KBM-7 (cell line): ENCODE results near the gene ARF4.
A peak's percentile ranks its signal among the peaks of the same experiment; 100 is the strongest.
"Not testable (repeated sequence)": the region's sequence is repeated elsewhere in the genome, so short reads cannot be mapped to it uniquely, and the experiment has no call there.

Experiments
- DNase-seq: peaks from one replicate; pipeline ENCODE4 v3.0.0-alpha.2; 2015
- in situ Hi-C: fragments of 300-500 bp; cut with MboI; formaldehyde crosslinking; loops from 2 replicates; pipeline ENCODE4 v1.14.3; 2020; ENCODE audit warnings: low sequenced_read_pairs, low pct_unique_long_range_greater_than_20kb, mixed read lengths

ARF4 gene

DNA sequence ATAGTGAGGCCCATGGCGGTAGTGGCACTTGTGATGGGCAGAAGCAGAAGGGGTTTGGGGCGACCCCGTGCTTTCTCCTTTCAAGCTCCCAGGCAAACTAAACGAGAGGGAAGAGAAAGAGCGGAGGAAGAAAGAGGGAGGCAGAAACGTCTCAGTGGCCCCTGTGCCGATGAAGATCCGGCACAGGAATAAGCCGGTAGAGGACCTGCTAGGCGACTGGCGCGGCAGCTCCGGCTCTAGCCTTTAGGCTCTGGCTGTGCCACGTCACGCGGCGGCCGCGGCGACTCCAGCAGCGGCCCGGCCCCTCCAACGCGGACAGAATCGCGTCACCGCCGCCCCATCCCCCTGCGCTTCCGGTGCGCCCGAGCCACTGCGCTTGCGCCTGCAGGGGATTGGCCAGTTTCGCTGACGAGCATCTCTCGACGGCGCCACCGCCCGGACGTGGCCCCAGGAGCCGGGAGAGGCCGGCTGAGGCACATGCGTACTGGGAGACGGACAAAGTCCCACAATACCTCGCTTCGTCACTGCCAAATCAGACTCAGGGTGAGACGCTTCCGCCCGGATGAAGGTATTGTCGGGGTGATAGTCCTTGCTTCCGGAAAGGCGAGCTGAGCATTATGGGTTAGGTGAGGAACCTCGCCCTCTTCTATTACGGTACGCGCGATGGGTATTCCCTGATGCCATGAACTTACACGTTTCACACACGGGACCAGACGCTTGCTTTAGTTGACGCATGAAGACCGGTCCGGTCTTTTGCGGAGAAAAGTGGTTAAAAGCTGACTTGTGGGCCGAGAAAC is at the start of gene ARF4:
Gene ARF4, minus strand, starts transcription at position 218 of the 797 bp plus-strand sequence. Its CDS starts 204 bp downstream, at position 14.
- in situ Hi-C loops = no loop called here
- peak; percentile 100 for DNase-seq

DNA sequence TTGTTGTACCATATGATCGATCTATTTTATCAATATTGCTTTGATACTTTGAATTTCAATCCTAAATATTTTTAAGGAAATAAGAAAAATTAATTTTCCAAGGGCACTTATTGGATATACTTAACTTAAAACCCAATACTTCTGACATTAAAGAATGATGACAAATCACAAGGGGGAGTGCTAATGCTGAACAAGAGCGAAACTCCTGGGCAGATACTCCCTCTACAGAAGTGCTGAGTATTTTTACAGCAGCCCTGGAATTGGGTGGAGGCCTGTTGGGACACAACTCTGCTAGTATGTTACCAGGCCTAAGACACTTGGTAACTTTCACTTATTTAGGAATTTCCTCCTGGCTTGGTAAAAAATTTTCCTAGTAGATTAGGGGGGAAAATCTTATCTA is 49.6 kb upstream of the ARF4 start:
- no peak for DNase-seq
- in situ Hi-C loops = no loop called here

- in situ Hi-C loops = no loop called here
- no peak for DNase-seq
These were observed 47.6 kb upstream of the ARF4 start for GRCh38 chr3:57644740-57645139.

- DNase-seq = no peak
- in situ Hi-C loops = no loop called here
These were observed 40.2 kb upstream of the ARF4 start for GRCh38 chr3:57637391-57637790.

DNA sequence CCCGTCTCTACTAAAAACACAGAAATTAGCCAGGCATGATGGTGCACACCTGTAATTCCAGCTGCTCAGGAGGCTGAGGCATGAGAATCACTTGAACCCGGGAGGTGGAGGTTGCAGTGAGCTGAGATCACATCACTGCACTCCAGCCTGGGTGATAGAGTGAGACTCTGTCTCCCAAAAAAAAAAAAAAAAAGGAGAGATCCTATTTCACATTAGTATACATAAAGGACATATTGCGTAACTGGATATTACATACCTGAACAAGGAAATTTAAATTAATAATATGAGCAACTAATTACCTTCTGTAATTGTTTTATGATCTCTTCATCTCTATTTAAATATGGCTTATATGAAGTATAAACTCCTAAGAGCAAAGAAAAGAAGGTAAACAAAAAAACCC is 37.1 kb upstream of the ARF4 start:
- DNase-seq, in situ Hi-C loops: not testable (repeated sequence)

DNA sequence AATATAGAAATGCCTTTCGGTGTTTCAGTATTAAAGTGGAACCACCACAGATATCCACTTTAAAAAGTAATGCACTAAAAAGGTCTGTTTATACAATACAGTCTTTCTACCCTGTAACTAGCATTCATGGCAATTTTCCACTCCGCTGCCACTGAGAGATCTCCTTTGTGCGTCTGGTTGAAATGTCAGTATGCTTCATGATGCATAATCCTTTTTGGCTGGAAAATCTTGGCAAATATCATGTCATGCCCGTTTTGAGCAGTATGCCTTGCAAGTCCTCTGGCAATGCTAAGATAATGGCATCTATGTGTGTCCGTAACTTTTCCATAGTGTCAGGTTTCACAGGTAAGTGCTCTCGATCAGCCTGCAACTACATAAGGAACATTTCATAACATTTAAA is 30.8 kb upstream of the ARF4 start:
- no peak for DNase-seq
- in situ Hi-C loops = no loop called here

GRCh38 chr3:57624801-57625200 is 27.7 kb upstream of the ARF4 start:
- in situ Hi-C loops = no loop called here
- DNase-seq = no peak

- in situ Hi-C loops = no loop called here
- no peak for DNase-seq
These were observed 25.2 kb upstream of the ARF4 start for GRCh38 chr3:57622362-57622761.

DNA sequence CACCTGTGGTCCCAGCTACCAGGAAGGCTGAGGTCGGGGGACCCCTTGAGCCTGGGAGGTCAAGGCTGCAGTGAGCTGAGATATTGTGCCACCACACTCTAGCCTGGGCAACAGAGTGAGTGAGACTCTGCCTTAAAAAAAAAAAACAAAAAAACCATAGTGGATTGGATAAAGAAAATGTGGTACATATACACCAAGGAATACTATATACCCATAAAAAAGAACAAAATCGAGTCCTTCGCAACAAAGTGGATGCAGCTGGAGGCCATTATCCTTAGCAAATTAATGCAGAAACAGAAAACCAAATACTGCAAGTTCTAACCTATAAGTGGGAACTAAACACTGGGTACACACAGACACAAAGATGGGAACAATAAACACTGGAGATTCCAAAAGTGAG is 20.6 kb upstream of the ARF4 start:
- in situ Hi-C loops = no loop called here
- no peak for DNase-seq

GRCh38 chr3:57616233-57616632 is 19.1 kb upstream of the ARF4 start:
- DNase-seq = no peak
- in situ Hi-C loops = no loop called here

- DNase-seq, in situ Hi-C loops: not testable (repeated sequence)
These were observed 14.7 kb upstream of the ARF4 start for GRCh38 chr3:57611870-57612269.

DNA sequence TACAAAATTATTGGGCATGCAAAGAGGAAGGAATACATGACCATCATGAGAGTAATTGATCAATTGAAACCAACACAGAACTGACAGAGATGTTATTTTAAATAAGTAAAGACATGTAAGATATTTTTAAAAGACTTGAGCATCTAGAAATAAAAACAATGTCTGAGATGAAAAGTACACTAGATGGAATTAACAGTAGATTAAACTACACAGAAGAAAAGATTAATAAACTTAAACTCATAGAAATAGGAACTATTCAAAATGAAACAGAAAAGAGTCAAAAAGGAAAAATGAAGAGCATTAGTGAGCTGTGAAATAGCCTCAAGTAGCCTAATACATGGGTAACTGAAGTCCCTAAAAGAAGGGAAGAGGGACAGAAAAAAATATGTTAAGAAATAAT is 8.5 kb upstream of the ARF4 start:
- in situ Hi-C loops = no loop called here

DNA sequence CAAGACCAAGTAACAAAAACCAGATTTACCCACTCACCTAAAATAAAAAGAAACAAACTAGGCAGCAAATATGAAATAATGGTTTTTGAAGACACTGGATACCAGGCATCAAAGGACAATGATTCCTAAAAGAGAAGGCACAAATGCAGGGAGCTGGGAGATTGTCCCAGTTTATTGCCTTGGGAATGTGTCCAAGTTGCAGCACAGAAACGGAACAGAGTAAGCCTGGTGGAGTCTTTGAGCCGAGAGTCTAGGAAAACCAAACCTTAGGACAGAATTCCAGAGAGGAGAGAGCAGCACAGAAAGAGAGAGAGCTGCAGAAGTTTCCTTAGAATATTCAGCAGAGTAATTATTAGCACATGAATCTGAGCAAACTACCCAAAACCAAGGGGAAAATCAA is 7.8 kb upstream of the ARF4 start:
- in situ Hi-C loops = no loop called here
- DNase-seq = no peak

More for the DNA sequence above, 8.5 kb upstream of the ARF4 start:
- DNase-seq = no peak

- in situ Hi-C loops = no loop called here
- DNase-seq = no peak
These were observed 3.1 kb upstream of the ARF4 start for GRCh38 chr3:57600195-57600594.

GRCh38 chr3:57598765-57599360 is 1.7 kb upstream of the ARF4 start:
- in situ Hi-C loops = no loop called here
- peak; percentile 22 for DNase-seq

DNA sequence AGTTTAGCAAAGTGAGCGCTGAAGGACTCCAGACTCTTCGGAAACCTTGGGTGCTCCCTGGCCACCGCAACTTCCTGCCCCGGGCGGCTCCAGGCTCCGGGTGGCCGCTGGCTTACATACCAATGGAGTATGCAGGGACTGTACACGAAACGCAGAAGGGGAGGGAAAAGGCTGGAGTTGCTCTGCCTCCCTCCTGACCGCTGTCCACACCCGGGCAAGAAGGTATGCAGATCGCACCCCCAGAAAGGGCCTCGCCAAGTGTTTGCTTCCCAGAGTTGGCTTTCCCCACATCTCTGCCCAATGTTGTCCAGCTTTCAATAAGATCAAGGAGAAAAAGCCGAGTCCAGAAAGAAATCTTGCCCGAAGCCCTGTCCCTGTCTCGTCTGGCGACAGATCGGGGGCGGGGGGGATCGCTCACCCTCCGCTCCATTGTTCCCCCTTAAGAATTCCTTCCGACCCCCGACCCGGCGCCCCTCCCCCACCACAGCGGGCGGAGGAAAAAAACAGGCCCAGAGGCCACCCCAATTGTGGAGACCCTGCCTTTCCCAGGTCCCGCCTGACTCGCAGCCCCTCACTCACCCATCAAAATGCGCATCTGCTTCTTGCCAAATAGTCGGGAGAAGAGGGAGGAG is 533 bp downstream of the ARF4 start:
- peak; percentile 77 for DNase-seq
- in situ Hi-C loops = no loop called here

DNA sequence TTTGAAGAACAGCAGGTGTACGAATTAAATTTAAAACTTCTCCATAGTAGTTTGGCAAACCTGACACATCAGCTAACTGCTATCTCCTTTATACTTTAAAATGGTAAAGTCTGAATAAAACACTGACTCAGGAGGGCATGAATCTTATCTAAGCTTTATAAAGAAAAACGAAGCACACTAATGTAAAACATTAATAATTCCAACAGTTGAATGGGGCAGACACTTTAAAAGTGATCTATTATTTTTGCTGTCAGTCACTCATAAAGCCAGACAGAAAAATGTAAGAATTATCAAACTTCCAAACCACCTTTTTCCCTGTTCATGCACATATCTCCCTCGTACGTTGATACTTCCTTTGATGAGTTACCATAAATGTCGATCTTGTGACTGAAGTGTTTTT is 2.6 kb downstream of the ARF4 start:
- in situ Hi-C loops = no loop called here
- no peak for DNase-seq

DNA sequence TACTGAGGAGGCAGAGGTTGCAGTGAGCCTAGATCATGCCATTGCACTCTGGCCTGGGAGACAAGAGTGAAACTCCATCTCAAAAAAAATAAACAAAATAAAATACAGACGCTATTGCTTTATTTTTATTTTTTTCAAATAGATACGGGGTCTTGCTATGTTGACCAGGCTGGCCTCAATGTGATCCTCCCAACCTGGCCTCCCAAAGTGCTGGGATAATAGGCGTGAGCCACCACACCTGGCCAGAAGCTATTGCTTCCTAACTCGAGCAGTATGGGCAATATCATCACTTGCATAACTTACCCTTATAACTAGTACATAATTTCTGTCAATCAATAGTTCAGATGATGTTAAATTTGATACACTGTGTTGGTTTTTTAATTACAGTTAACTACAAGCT is 3.0 kb downstream of the ARF4 start:
- no peak for DNase-seq
- in situ Hi-C loops = no loop called here

- DNase-seq = no peak
- in situ Hi-C loops = no loop called here
These were observed 4.8 kb downstream of the ARF4 start for GRCh38 chr3:57592306-57592705.

DNA sequence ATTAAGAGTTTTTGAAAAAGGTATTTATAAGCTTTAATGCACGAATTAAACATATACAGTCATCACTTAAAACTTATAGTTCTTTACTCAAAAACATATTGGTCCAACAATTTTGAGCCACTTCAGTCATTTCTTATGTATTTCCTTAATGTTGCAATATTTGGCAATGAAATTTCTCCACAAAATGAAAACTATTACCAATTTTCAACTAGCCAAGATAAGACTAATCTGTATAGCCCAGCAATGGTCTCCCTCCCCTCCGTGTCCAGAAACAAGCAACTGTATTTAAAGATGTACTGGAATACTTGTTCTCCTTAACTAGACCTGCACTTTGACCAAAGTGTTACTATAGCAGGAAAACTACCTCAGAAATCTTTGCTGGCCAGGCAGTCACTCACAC is 9.2 kb downstream of the ARF4 start:
- no peak for DNase-seq
- in situ Hi-C loops = no loop called here
